ENCODE data around the gene OR10H4. TPM values are rescaled to one million over a fixed set of nuclear protein-coding genes. Genes with fewer than 3 reads are reported as not detected.

The OR10H4 gene
- total and polyA plus RNA-seq, 2 experiments from 2014 or later: not detected

DNA sequence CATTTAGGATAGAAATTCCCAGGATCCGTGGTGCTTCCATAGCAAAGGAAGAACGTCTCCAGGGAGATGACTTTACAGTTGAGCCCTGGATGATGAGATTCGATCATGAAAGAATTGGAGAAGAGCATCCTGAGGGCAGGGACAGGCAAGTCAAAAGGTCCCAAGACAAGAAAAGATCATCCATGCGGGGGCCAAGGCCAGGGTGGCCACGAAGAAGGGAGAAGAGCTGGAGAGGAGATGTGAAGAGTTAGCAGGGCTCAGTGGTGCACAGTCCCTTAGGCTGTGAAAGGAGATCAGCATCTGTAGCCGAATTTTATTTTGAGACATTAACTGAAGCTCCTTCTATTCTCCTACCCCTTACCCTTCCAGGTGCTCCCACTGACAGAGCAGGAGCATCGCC lies 28.9 kb downstream of the OR10H4 start:
- H3K36me3 Mint-ChIP-seq (ENCODE audit: low read depth): peaks cover 21% of the 10 kb centered on the region
- no peaks in the 10 kb centered on the region for H3K4me1 Mint-ChIP-seq
- Histone ChIP-seq H2AFZ (no peak overlapping the region), H3F3A (replicated peaks; ENCODE audit: low read depth) (no peaks in the 10 kb centered on the region), H3K9me2 (ENCODE audit: insufficient read depth) (no peaks in the 10 kb centered on the region), H3K4me2 (no peak overlapping the region), H4K20me1 (replicated peaks; ENCODE audit: insufficient read depth) (no peaks in the 10 kb centered on the region), H3K36me3 (ENCODE audit: insufficient read depth) (0 out of 2 replicates have a peak, but pooled peaks cover 2% of the 10 kb centered on the region), H3K79me2 (replicated peaks; ENCODE audit: insufficient read depth) (no peaks in the 10 kb centered on the region), H3K27me3 (ENCODE audit: insufficient read depth) (no peaks in the 10 kb centered on the region), H3K4me3 (no peak overlapping the region), H3K4me1 (ENCODE audit: insufficient read depth) (no peaks in the 10 kb centered on the region), H3K27ac (ENCODE audit: low read depth) (no peak overlapping the region)
- H3K4me3 Mint-ChIP-seq: no peak overlapping the region
- TF ChIP-seq, protein P1, sequence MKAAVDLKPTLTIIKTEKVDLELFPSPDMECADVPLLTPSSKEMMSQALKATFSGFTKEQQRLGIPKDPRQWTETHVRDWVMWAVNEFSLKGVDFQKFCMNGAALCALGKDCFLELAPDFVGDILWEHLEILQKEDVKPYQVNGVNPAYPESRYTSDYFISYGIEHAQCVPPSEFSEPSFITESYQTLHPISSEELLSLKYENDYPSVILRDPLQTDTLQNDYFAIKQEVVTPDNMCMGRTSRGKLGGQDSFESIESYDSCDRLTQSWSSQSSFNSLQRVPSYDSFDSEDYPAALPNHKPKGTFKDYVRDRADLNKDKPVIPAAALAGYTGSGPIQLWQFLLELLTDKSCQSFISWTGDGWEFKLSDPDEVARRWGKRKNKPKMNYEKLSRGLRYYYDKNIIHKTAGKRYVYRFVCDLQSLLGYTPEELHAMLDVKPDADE (IDR thresholded peaks at IDR 0.05): no peak
- TF ChIP-seq, protein P2, sequence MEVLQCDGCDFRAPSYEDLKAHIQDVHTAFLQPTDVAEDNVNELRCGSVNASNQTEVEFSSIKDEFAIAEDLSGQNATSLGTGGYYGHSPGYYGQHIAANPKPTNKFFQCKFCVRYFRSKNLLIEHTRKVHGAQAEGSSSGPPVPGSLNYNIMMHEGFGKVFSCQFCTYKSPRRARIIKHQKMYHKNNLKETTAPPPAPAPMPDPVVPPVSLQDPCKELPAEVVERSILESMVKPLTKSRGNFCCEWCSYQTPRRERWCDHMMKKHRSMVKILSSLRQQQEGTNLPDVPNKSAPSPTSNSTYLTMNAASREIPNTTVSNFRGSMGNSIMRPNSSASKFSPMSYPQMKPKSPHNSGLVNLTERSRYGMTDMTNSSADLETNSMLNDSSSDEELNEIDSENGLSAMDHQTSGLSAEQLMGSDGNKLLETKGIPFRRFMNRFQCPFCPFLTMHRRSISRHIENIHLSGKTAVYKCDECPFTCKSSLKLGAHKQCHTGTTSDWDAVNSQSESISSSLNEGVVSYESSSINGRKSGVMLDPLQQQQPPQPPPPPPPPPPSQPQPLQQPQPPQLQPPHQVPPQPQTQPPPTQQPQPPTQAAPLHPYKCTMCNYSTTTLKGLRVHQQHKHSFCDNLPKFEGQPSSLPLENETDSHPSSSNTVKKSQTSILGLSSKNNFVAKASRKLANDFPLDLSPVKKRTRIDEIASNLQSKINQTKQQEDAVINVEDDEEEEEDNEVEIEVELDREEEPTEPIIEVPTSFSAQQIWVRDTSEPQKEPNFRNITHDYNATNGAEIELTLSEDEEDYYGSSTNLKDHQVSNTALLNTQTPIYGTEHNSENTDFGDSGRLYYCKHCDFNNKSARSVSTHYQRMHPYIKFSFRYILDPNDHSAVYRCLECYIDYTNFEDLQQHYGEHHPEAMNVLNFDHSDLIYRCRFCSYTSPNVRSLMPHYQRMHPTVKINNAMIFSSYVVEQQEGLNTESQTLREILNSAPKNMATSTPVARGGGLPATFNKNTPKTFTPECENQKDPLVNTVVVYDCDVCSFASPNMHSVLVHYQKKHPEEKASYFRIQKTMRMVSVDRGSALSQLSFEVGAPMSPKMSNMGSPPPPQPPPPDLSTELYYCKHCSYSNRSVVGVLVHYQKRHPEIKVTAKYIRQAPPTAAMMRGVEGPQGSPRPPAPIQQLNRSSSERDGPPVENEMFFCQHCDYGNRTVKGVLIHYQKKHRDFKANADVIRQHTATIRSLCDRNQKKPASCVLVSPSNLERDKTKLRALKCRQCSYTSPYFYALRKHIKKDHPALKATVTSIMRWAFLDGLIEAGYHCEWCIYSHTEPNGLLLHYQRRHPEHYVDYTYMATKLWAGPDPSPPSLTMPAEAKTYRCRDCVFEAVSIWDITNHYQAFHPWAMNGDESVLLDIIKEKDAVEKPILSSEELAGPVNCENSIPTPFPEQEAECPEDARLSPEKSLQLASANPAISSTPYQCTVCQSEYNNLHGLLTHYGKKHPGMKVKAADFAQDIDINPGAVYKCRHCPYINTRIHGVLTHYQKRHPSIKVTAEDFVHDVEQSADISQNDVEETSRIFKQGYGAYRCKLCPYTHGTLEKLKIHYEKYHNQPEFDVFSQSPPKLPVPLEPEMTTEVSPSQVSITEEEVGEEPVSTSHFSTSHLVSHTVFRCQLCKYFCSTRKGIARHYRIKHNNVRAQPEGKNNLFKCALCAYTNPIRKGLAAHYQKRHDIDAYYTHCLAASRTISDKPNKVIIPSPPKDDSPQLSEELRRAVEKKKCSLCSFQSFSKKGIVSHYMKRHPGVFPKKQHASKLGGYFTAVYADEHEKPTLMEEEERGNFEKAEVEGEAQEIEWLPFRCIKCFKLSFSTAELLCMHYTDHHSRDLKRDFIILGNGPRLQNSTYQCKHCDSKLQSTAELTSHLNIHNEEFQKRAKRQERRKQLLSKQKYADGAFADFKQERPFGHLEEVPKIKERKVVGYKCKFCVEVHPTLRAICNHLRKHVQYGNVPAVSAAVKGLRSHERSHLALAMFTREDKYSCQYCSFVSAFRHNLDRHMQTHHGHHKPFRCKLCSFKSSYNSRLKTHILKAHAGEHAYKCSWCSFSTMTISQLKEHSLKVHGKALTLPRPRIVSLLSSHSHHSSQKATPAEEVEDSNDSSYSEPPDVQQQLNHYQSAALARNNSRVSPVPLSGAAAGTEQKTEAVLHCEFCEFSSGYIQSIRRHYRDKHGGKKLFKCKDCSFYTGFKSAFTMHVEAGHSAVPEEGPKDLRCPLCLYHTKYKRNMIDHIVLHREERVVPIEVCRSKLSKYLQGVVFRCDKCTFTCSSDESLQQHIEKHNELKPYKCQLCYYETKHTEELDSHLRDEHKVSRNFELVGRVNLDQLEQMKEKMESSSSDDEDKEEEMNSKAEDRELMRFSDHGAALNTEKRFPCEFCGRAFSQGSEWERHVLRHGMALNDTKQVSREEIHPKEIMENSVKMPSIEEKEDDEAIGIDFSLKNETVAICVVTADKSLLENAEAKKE (CRISPR knock-in tag; IDR thresholded peaks at IDR 0.05): no peak
- TF ChIP-seq, protein P3, sequence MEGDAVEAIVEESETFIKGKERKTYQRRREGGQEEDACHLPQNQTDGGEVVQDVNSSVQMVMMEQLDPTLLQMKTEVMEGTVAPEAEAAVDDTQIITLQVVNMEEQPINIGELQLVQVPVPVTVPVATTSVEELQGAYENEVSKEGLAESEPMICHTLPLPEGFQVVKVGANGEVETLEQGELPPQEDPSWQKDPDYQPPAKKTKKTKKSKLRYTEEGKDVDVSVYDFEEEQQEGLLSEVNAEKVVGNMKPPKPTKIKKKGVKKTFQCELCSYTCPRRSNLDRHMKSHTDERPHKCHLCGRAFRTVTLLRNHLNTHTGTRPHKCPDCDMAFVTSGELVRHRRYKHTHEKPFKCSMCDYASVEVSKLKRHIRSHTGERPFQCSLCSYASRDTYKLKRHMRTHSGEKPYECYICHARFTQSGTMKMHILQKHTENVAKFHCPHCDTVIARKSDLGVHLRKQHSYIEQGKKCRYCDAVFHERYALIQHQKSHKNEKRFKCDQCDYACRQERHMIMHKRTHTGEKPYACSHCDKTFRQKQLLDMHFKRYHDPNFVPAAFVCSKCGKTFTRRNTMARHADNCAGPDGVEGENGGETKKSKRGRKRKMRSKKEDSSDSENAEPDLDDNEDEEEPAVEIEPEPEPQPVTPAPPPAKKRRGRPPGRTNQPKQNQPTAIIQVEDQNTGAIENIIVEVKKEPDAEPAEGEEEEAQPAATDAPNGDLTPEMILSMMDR (conservative IDR thresholded peaks at IDR 0.05; ENCODE audit: low read depth in 2 of 2): no peak
- TF ChIP-seq NANOG (IDR thresholded peaks at IDR 0.05; ENCODE audit: borderline replicate concordance) (no peak), CREB1 (CRISPR knock-in tag; IDR thresholded peaks at IDR 0.05; ENCODE audit: low read depth) (no peak), ZNF114 (CRISPR knock-in tag; IDR thresholded peaks at IDR 0.05) (no peak), EZH2phosphoT487 (IDR thresholded peaks at IDR 0.05; ENCODE audit: unreplicated experiment) (no peak), STAT1 (IDR thresholded peaks at IDR 0.05; ENCODE audit: unreplicated experiment) (no peak)
- peaks cover 91% of the 10 kb centered on the region for H3K9me3 Mint-ChIP-seq
- no peaks in the 10 kb centered on the region for H3K27me3 Mint-ChIP-seq (ENCODE audit: insufficient read depth, low read depth, poor library complexity)
- no peak for ATAC-seq
- DNase-seq (ENCODE audit: low spot score): no peak
- H3K27ac Mint-ChIP-seq: no peak overlapping the region
